Globus pallidus (tissue), 1 donor: ENCODE results near the gene HOXB4.

Experiments
- DNase-seq: peaks from one replicate; pipeline ENCODE4 v3.0.0-alpha.2; 2015; ENCODE audit warnings: low spot score

HOXB4 gene

GRCh38 chr17:48601539-48602425 lies 23.6 kb upstream of the HOXB4 start:
- no peak for DNase-seq

- no peak for DNase-seq
Measured at GRCh38 chr17:48601207-48601538, 23.0 kb upstream of the HOXB4 start.

DNA sequence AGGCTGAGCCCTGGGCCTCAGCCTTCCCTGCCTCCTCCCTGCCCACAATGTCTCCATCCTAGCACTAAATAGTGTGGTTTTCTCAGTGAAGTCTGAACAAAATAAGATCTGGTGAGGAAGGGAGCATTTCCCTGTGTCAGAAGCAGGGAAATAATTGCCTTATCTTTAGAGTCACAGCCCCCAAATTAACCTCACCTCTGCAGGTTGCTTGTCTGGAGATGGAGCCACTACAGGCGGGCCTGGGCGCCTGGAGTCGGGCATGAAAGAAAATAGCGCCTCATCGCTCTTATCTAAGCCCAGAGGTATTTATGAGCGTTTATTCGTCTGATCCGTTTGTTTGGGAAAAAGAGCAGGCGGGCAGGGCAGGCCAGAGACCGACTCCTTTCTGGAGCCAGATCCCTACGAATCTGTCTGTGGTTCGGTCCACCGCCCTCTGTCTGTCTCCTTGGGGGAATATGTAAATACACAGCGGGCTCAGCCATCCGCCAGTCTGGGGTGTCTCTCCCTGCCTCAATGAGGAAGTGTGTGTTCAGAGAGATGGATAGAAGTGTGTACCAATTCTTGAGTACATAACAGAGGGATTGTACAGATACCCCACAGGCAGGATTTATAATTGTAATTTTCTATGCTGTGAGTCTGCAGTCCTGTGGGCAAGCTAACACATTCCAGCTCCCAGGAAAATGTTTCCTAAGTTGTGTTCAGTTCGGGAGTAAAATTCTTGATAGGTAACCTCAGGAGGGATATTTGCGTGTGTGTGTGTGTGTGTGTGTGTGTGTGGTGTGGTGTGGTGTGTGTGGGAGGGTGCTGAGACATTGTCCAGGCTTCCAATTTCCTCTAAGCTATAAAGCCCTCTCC lies 22.3 kb upstream of the HOXB4 start:
- no peak for DNase-seq

DNA sequence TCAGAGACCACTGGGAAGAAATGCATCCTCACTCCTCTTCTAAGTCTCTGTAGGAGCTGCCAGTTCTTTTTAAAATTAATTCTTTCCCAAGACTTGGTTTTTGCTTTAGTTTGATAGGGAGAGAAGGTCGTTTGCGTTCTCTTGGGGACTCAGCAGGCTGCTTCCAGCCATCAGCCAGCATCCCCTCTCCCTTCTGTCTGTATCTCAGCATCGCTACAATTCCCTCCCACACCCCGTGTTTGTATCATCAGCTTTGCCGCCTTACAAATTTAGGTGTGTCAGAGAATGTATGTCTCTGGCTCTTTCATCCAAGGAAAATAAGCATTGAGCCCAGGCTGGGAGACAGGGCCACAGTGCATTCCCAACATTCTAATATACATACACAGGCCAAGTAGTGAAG lies 21.2 kb upstream of the HOXB4 start:
- DNase-seq, result no peak

GRCh38 chr17:48598736-48599135 lies 20.6 kb upstream of the HOXB4 start:
- no peak for DNase-seq

DNA sequence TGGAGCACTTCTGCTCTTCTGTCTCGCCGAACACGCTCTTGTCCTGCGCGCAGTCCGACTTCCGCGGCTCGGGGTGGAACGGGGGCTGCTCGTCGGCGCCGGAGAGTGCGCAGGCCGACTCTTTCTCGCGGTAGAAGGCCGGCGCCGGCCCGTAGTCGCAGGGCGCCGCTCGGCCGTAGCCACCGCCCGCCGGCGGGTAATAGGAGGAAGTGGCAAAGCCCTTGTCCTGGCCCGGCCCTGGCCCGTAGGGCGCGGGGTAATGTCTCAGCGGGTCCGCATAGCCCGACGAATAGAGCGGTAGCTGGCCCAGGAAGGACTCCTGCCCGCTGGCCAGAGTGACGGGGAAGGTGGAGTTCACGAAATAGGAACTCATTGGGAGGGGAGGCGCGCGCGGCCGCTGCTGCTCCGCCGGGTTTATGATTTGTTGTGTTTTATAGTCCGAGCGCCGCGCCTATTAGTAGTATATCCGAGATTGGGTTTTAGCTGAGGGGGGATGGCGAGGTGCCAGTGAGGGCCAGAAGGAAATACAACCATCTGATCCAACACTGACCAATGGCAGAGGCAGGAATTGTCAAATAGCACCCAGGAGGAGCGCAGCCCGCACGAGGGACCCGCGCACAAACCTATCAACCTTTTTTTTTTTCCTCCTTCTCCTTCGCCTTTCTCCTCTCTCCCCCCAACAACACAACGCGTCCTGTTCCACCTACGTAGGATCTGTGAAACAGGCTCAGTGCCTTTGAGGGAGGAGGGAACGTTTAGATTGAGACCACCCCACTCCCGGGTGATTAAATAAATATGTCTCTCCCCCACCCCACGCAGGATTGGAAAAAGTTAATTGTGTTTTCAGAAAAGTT lies 19.9 kb upstream of the HOXB4 start:
- no peak for DNase-seq

GRCh38 chr17:48597528-48597777 lies 19.3 kb upstream of the HOXB4 start:
- no peak for DNase-seq

GRCh38 chr17:48596735-48597527 lies 18.8 kb upstream of the HOXB4 start:
- DNase-seq, result no peak

DNA sequence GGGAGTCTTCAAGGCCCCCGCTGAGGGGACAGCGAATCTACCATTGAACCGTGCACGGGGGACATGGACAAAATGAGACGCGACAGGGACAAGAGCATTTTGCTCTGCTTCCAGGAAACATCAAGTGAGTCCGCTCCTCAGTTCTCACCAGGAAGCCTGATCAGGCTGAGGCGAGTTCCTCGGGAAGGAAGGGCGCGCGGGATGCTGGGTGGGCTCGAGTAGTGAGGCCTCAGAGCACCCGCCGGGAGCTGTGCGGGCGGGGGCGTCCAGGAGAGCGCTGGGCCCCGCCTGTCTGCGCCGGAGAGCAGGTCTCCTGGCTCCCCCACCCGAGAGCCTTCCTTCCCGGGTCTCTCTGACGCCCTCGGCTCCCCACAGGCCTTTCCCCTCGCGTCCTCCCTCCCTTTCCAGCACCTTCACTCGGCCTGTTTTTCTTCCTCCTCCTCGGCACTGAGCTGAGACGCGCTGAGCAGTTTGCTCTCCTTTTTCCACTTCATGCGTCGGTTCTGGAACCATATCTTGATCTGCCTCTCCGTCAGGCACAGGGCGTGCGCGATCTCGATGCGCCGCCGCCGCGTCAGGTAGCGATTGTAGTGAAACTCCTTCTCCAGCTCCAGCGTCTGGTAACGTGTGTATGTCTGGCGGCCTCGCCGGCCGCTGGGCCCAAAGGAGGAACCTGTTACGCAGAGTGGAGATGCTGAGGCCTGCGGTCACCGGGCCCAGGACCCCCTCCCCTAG lies 18.0 kb upstream of the HOXB4 start:
- no peak for DNase-seq

DNA sequence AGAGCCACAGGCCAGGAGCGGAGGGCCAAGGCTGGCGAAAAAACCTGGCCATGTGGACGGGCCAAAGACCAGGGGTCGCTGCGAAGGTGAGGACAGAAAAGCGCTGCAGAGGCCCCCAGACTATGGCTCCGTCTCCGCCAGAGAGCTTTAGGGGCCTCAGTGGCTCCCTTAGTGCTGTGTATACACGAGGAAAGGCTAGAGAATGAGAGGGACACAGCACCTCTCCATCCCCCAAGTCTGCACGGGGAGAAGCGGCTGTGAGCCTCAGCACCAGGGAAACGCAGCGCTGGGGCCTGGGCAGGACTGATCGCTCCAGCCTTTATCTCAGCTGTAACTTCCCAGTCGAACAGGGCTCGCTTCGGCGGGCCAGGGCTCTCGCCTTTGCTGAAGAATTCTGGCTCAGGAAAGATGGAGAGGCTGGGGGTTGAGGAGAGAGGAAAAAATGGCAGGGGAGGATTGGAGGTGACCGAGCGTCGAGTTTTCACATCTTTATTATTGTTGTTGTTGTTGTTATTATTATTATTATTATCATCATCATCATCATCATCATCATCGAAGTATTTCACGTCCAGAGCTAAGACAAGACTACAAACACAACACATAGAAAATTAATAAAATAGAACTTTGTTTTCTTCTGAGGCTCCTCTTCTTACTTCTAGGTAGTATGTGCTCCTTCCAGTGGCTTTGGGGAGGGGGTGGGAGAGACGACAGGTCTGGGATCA lies 17.3 kb upstream of the HOXB4 start:
- no peak for DNase-seq

- no peak for DNase-seq
Measured at GRCh38 chr17:48594538-48595277, 16.6 kb upstream of the HOXB4 start.

DNA sequence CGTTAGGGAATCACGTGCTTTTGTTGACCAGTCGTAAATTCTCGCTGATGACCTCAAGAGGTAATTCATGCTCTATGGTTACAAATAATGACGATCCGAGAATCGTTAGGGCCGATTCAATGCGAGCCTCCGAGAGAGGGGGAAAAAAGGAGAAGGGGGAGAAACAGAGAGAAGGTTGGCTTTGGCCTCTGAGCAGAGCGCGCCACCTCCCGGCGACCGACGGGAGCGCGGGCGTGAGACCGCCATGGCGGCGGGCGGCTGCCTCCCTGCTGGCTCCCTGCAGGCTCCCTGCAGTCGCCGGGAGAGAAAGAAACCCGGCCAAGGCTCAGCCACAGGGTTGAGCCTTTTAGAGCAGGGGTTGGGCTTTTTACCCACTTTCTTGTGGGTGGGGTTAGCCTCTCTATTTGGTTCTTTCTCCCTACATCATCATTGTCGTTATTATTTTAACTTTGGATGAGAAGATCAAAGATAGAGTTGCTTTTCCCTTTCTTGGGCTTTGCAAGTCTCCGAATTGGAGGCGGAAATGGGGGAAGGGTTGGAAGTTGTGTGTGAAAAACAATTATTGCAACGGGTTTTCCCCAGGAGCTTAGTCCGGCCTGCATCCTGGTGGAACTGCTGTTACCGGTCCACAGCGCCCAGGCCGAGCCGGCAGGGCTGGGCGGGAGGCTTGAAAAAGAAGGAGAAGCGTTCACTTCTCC lies 15.8 kb upstream of the HOXB4 start:
- no peak for DNase-seq

- DNase-seq, result no peak
Measured at GRCh38 chr17:48593126-48593829, 15.1 kb upstream of the HOXB4 start, which contains the start of gene HOXB5. Gene HOXB5 (minus strand): TSS chr17:48593779. CDS start chr17:48593682, 97 bp downstream.

DNA sequence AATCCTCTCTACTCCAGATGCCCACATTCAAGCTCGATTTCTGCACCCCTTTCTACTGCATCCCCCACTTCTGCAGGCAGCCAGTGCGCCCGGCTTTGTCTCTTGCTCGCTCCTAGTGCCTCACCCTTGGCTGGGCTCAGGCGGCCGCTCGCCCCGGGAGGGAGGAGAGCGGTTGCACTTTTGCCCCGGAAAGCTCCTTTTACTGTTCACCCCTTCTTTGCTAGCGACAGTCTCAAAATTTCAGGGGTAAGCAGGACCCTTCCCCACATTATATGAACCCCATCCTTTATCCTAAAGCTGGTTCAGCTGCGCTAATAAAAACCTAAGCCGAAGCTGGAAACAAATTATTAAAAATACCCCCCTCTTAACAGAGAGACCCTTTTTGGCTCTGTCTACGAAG lies 14.4 kb upstream of the HOXB4 start:
- DNase-seq, result no peak

DNA sequence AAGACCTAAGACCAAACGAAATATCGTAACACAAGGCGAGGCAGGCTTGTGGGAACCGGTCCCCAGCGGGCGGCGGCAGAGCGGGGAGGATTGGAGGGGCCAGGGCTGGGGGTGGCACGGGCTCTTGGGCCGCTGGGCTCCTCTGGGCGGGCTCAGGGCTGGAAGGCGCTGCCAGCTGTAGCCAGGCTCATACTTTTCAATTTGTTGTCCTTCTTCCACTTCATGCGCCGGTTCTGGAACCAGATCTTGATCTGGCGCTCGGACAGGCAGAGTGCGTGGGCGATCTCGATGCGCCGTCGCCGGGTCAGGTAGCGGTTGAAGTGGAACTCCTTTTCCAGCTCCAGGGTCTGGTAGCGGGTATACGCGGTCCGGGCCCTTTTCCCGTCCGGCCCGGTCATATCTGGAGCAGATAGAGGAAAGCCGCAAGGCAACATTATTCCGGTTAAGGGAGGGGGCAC lies 13.9 kb upstream of the HOXB4 start:
- DNase-seq, result no peak

- no peak for DNase-seq
Measured at GRCh38 chr17:48591255-48592056, 13.3 kb upstream of the HOXB4 start.

GRCh38 chr17:48590607-48591161 lies 12.5 kb upstream of the HOXB4 start:
- DNase-seq, result no peak
